Measurements from ENCODE around the gene GREB1. TPM values are rescaled to one million over a fixed set of nuclear protein-coding genes. Genes with fewer than 3 reads are reported as not detected.

Gene GREB1
- total RNA-seq, 1 donor from 2014 or later: 2.3 TPM

DNA sequence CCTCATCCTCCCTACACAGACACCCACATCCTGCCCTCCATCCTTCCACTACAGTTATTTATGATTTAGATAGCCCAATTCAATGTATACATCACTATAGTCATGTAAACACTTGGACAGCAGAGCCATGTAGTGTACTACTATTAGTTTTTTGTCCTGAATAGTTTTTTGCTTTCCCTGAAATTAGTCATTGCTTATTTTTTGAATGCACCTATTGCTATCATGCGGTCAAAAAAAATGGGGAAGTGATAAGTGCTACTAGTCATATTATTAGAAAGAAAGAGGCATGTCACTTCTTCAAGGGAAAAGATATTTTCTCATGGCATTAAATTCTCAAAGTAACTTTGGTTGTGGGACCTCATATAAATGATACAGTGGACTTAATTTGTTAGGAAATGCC lies 6.8 kb upstream of the GREB1 start:
- intact Hi-C loops (cut with DNase I): no loop called here
- TF ChIP-seq, protein P1, sequence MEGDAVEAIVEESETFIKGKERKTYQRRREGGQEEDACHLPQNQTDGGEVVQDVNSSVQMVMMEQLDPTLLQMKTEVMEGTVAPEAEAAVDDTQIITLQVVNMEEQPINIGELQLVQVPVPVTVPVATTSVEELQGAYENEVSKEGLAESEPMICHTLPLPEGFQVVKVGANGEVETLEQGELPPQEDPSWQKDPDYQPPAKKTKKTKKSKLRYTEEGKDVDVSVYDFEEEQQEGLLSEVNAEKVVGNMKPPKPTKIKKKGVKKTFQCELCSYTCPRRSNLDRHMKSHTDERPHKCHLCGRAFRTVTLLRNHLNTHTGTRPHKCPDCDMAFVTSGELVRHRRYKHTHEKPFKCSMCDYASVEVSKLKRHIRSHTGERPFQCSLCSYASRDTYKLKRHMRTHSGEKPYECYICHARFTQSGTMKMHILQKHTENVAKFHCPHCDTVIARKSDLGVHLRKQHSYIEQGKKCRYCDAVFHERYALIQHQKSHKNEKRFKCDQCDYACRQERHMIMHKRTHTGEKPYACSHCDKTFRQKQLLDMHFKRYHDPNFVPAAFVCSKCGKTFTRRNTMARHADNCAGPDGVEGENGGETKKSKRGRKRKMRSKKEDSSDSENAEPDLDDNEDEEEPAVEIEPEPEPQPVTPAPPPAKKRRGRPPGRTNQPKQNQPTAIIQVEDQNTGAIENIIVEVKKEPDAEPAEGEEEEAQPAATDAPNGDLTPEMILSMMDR (IDR thresholded peaks at IDR 0.05): no peak
- no peak overlapping the region for H3K27ac ChIP-seq
- H3K4me1 ChIP-seq: no peaks in the 10 kb centered on the region
- no peak for ATAC-seq
- peaks cover 7% of the 10 kb centered on the region for H3K9me3 ChIP-seq
- H3K4me3 ChIP-seq: no peak overlapping the region
- H3K36me3 ChIP-seq: no peaks in the 10 kb centered on the region
- H3K27me3 ChIP-seq (ENCODE audit: low read depth): peaks cover 9% of the 10 kb centered on the region
- DNase-seq: no peak

DNA sequence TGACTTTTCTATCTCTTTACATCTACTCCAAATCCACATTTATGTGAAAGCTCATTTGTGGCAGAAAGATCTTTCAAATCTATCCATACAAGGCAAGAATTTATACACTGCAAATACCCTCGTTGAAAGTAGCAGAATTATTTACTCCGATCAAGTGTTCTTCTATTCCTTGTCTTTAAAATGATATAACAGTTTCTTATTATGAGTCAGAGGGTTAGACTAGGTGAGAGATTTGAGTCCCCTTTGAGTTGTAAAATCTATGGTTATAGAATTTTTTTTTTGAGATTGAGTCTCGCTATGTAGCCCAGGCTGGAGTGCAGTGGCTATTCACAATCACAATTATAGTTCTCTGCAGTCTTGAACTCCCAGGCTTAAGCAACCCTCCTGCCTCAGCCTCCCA lies 5.6 kb upstream of the GREB1 start:
- intact Hi-C loops (cut with DNase I): no loop called here

DNA sequence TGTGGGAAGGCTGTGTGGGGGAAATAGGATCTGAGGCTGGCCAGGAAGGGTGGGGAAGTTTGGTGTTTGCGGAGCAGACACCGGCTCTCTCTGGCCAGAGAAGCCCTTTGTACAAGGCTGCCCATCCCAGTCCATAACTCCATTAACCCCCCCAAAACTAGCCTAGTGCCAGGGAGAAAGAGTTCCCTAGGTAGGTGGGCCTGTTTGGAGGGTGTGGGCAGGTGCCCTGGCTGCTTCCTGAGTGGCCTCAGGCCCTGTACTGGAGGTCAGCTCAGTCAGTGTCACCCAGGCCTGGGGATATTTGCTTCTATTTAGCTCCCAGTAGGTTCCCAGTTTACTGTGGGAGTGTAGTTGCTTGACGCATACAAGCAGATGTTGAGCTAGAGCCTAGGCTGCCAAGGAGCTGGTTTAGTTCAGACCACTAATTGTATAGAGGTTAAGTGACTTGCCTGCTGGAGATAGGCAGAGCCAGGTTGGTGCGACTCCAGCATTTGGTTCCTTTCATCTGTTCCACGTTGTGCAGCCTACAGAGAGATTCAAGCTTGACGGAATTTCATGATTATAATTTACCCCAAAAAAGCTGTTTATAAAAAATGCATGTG lies 2.9 kb upstream of the GREB1 start:
- peaks cover 9% of the 10 kb centered on the region for H3K27me3 ChIP-seq (ENCODE audit: low read depth)
- H3K9me3 ChIP-seq: peaks cover 7% of the 10 kb centered on the region
- no peaks in the 10 kb centered on the region for H3K36me3 ChIP-seq
- H3K4me3 ChIP-seq: no peak overlapping the region
- TF ChIP-seq, protein P1 (IDR thresholded peaks at IDR 0.05): no peak
- no peak for ATAC-seq
- intact Hi-C loops (cut with DNase I): no loop called here
- no peak overlapping the region for H3K27ac ChIP-seq
- no peak for DNase-seq
- H3K4me1 ChIP-seq: no peaks in the 10 kb centered on the region

More for the DNA sequence above, 5.6 kb upstream of the GREB1 start:
- Histone ChIP-seq H3K27me3 (ENCODE audit: low read depth) (peaks cover 9% of the 10 kb centered on the region), H3K9me3 (peaks cover 7% of the 10 kb centered on the region), H3K4me1 (no peaks in the 10 kb centered on the region), H3K4me3 (no peak overlapping the region), H3K36me3 (no peaks in the 10 kb centered on the region), H3K27ac (no peak overlapping the region)
- DNase-seq (no peak), ATAC-seq (no peak)
- TF ChIP-seq, protein P1 (IDR thresholded peaks at IDR 0.05): no peak

DNA sequence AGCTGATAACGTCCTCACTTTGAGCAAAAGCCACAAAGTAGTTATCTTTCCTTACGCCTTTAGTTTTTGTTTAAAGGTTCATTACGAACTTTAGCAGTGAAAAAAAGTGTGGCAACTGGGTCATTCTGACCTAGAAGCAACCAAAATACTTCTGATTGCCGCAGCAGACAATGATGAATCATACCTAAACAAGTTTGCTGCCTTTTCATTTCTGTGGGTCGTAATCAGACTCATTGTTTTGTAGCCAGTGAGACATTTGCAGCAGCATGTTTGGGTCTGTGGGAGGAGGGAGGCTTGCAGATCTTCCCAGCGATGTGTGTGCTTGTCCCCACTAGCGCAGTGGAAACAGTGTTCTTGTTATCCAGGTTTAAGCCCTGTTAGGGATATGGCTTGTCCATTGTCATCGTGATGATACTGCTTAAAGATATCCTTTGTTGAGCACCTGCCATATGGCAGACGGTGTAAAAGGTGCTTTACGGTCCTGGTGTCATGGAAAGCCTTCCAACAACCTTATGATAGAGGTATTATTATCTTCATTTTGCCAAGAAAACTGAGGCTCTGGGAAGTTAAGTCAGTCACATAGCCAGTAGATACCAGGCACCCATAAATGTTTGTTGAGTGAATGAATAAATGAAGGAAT lies 1.3 kb upstream of the GREB1 start:
- H3K4me3 ChIP-seq: no peak overlapping the region
- intact Hi-C loops (cut with DNase I): no loop called here
- no peak for ATAC-seq

DNA sequence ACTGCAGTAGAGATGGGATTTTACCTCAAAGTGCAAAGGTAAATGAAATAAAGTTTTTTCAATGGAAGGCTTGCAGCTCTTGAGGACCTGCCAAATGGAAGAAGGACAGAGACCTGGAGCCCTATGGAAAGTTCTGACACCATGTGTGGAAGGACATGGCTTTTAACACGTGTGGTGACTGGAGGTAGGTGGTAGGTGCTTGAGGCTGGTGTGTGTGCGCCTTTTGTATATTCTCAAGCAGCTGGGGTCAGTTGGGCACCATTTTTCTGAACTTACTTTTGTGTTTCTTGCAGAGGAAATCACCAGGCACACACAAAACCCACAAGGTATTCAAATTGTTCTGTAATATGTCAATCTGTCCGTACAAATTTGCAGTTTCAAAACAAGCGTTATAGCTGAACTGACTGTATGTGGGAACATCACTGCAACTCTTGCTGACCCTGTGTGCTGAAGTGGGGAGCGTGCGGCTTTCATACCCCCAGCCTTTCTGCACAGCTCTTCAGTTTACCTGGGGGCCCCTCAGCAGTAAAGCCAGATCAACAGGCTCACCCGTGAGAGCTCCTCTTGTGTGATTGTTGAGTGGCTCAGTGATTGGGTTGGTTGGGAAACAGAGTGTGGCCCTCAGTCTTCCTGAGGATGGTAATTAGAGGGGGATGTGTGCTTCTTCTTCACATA lies 363 bp downstream of the GREB1 start:
- intact Hi-C loops (cut with DNase I): no loop called here
- ATAC-seq (no peak), DNase-seq (no peak)
- no peaks in the 10 kb centered on the region for H3K36me3 ChIP-seq
- H3K27me3 ChIP-seq (ENCODE audit: low read depth): peaks cover 17% of the 10 kb centered on the region
- TF ChIP-seq, protein P1 (IDR thresholded peaks at IDR 0.05): no peak
- no peaks in the 10 kb centered on the region for H3K9me3 ChIP-seq
- H3K4me3 ChIP-seq: no peak overlapping the region
- H3K4me1 ChIP-seq: no peaks in the 10 kb centered on the region
- no peak overlapping the region for H3K27ac ChIP-seq

More for the DNA sequence above, 1.3 kb upstream of the GREB1 start:
- Histone ChIP-seq H3K27ac (no peak overlapping the region), H3K9me3 (no peaks in the 10 kb centered on the region), H3K27me3 (ENCODE audit: low read depth) (peaks cover 19% of the 10 kb centered on the region), H3K4me1 (no peaks in the 10 kb centered on the region), H3K36me3 (no peaks in the 10 kb centered on the region)
- TF ChIP-seq, protein P1 (IDR thresholded peaks at IDR 0.05): no peak
- no peak for DNase-seq
